Neural crest cell (in vitro differentiated cells): Measurements from ENCODE around the gene RFX3. TPM values are rescaled to one million over a fixed set of nuclear protein-coding genes. Genes with fewer than 3 reads are reported as not detected.

Experiments used
- DNase-seq: peaks from one replicate; pipeline ENCODE4 v3.0.0; 2021; ENCODE audit warnings: low read depth, mixed read lengths, low spot score
- H3K27ac Mint-ChIP-seq: one replicate; pipeline ENCODE4 v1.8.0; 2021; ENCODE audit warnings: mild to moderate bottlenecking, mixed read lengths; ENCODE audit not compliant: unreplicated experiment
- H3K27me3 Mint-ChIP-seq: 2 replicates; pipeline ENCODE4 v1.8.0; 2021; ENCODE audit warnings: low read depth, mild to moderate bottlenecking, mixed read lengths
- H3K36me3 Mint-ChIP-seq: 2 replicates; pipeline ENCODE4 v1.8.0; 2021; ENCODE audit warnings: low read depth, mild to moderate bottlenecking, mixed read lengths
- H3K4me1 Mint-ChIP-seq: 2 replicates; pipeline ENCODE4 v1.8.0; 2021; ENCODE audit warnings: mixed read lengths
- H3K4me3 Mint-ChIP-seq: one replicate; pipeline ENCODE4 v1.8.0; 2021; ENCODE audit warnings: mild to moderate bottlenecking, mixed read lengths
- H3K9me3 Mint-ChIP-seq: 2 replicates; pipeline ENCODE4 v1.8.0; 2021; ENCODE audit warnings: mixed read lengths
- CTCF ChIP-seq: fragments of 200-600 bp; sonication (generic); conservative IDR thresholded peaks from 2 replicates; pipeline ENCODE4 v1.5.0; 2021; ENCODE audit warnings: antibody characterized with exemption, mild to moderate bottlenecking
- total RNA-seq: library from RNA; stranded (reverse); gene quantifications from 2 replicates; pipeline ENCODE4 v1.2.1, GENCODE V29; 2021

RFX3 gene
- total RNA-seq, 1 donor from 2014 or later, result 46.9 TPM

- no peaks in the 10 kb centered on the region for H3K9me3 Mint-ChIP-seq
- peaks cover under 1% of the 10 kb centered on the region for H3K4me1 Mint-ChIP-seq
- H3K27me3 Mint-ChIP-seq, result no peaks in the 10 kb centered on the region
- H3K36me3 Mint-ChIP-seq, result peaks cover 15% of the 10 kb centered on the region
- DNase-seq, result no peak
- H3K4me3 Mint-ChIP-seq, result no peak overlapping the region
- H3K27ac Mint-ChIP-seq, result no peak overlapping the region
- no peak for TF ChIP-seq CTCF
Measured at GRCh38 chr9:3296536-3296935, 229.3 kb downstream of the RFX3 start.

GRCh38 chr9:3292311-3292710 lies 233.5 kb downstream of the RFX3 start:
- Mint-ChIP-seq H3K27ac (no peak overlapping the region), H3K9me3 (peaks cover 2% of the 10 kb centered on the region), H3K27me3 (no peaks in the 10 kb centered on the region), H3K36me3 (peaks cover 34% of the 10 kb centered on the region), H3K4me3 (no peak overlapping the region), H3K4me1 (peaks cover 13% of the 10 kb centered on the region)
- no peak for DNase-seq
- no peak for TF ChIP-seq CTCF

- H3K9me3 Mint-ChIP-seq, result peaks cover 2% of the 10 kb centered on the region
- H3K27ac Mint-ChIP-seq, result no peak overlapping the region
- H3K27me3 Mint-ChIP-seq, result no peaks in the 10 kb centered on the region
- TF ChIP-seq CTCF, result no peak
- no peak for DNase-seq
- H3K4me3 Mint-ChIP-seq, result no peak overlapping the region
- H3K4me1 Mint-ChIP-seq, result peaks cover 13% of the 10 kb centered on the region
- peaks cover 40% of the 10 kb centered on the region for H3K36me3 Mint-ChIP-seq
Measured at GRCh38 chr9:3290231-3290840, 235.5 kb downstream of the RFX3 start.

- H3K27me3 Mint-ChIP-seq, result no peaks in the 10 kb centered on the region
- peaks cover 43% of the 10 kb centered on the region for H3K36me3 Mint-ChIP-seq
- peaks cover 2% of the 10 kb centered on the region for H3K9me3 Mint-ChIP-seq
- no peak overlapping the region for H3K4me3 Mint-ChIP-seq
- peaks cover 13% of the 10 kb centered on the region for H3K4me1 Mint-ChIP-seq
- no peak for TF ChIP-seq CTCF
- no peak overlapping the region for H3K27ac Mint-ChIP-seq
- DNase-seq, result no peak
Measured at GRCh38 chr9:3288686-3289085, 237.1 kb downstream of the RFX3 start.

GRCh38 chr9:3285365-3286161 lies 240.2 kb downstream of the RFX3 start:
- H3K9me3 Mint-ChIP-seq, result no peaks in the 10 kb centered on the region
- H3K4me1 Mint-ChIP-seq, result peaks cover 6% of the 10 kb centered on the region
- H3K27ac Mint-ChIP-seq, result no peak overlapping the region
- H3K36me3 Mint-ChIP-seq, result peaks cover 35% of the 10 kb centered on the region
- TF ChIP-seq CTCF, result no peak
- no peak overlapping the region for H3K4me3 Mint-ChIP-seq
- no peak for DNase-seq
- H3K27me3 Mint-ChIP-seq, result no peaks in the 10 kb centered on the region
